Effector CD4-positive, alpha-beta T cell (primary cell): ENCODE data around the gene FAM25A.
"Not testable (repeated sequence)": the region's sequence is repeated elsewhere in the genome, so short reads cannot be mapped to it uniquely, and the experiment has no call there.

ENCODE experiments used
- DNase-seq: peaks from one replicate; pipeline ENCODE4 v3.0.0-alpha.2; 2020

The FAM25A gene

GRCh38 chr10:87014986-87015716 lies 4.9 kb upstream of the FAM25A start:
- not testable (repeated sequence) for DNase-seq

GRCh38 chr10:87018127-87018526 lies 2.0 kb upstream of the FAM25A start:
- DNase-seq = not testable (repeated sequence)

GRCh38 chr10:87019066-87019465 lies 1.0 kb upstream of the FAM25A start:
- not testable (repeated sequence) for DNase-seq

GRCh38 chr10:87019504-87019903 lies 590 bp upstream of the FAM25A start:
- not testable (repeated sequence) for DNase-seq

GRCh38 chr10:87025285-87025958 lies 5.3 kb downstream of the FAM25A start:
- DNase-seq = not testable (repeated sequence)

- DNase-seq = not testable (repeated sequence)
These were observed 6.8 kb downstream of the FAM25A start for GRCh38 chr10:87026747-87027508.

GRCh38 chr10:87030419-87030818 lies 10.3 kb downstream of the FAM25A start:
- not testable (repeated sequence) for DNase-seq

- no peak for DNase-seq
These were observed 11.0 kb downstream of the FAM25A start for GRCh38 chr10:87030912-87031635.

- DNase-seq = no peak
These were observed 16.5 kb downstream of the FAM25A start for GRCh38 chr10:87036623-87037022.

- no peak for DNase-seq
These were observed 18.2 kb downstream of the FAM25A start for GRCh38 chr10:87038286-87038717.

- no peak for DNase-seq
These were observed 18.7 kb downstream of the FAM25A start for GRCh38 chr10:87038786-87039185.

- not testable (repeated sequence) for DNase-seq
These were observed 23.5 kb downstream of the FAM25A start for GRCh38 chr10:87043579-87043978.

- no peak for DNase-seq
These were observed 25.4 kb downstream of the FAM25A start for GRCh38 chr10:87045434-87045938.

GRCh38 chr10:87053111-87053510 lies 33.0 kb downstream of the FAM25A start:
- no peak for DNase-seq

- no peak for DNase-seq
These were observed 33.6 kb downstream of the FAM25A start for GRCh38 chr10:87053577-87054181.

- DNase-seq = no peak
These were observed 34.5 kb downstream of the FAM25A start for GRCh38 chr10:87054373-87055295.

- no peak for DNase-seq
These were observed 38.1 kb downstream of the FAM25A start for GRCh38 chr10:87058171-87058570.

- DNase-seq = no peak
These were observed 39.3 kb downstream of the FAM25A start for GRCh38 chr10:87059401-87059800.

- DNase-seq = no peak
These were observed 40.3 kb downstream of the FAM25A start for GRCh38 chr10:87060280-87060928.

GRCh38 chr10:87064651-87065050 lies 44.6 kb downstream of the FAM25A start:
- no peak for DNase-seq
